ENCODE results near the gene AREG. TPM values are rescaled to one million over a fixed set of nuclear protein-coding genes. Genes with fewer than 3 reads are reported as not detected.

Gene AREG
- total RNA-seq, 1 experiment from 2014 or later: 739 TPM

GRCh38 chr4:74438661-74439060 lies 6.3 kb upstream of the AREG start:
- H3K36me3 ChIP-seq (ENCODE audit: control insufficient read depth in 1 of 2, insufficient read depth in 2 of 2, low read length in 2 of 2): no peaks in the 10 kb centered on the region
- no TSS peak for BruUV-seq (replicated peaks)
- ChIA-PET RAD21 (ENCODE audit: low non-redundant PET in 1 of 2, low total read pairs in 2 of 2, uncharacterized antibody in 2 of 2, unreplicated experiment in 2 of 2) (no interaction called here), CTCF (no interaction called here), POLR2A (no interaction called here)
- no peak overlapping the region for H3K4me2 ChIP-seq (ENCODE audit: low read length)
- no peak overlapping the region for H3K9ac ChIP-seq (ENCODE audit: low read length)
- H3K9me2 ChIP-seq (ENCODE audit: insufficient read depth): no peaks in the 10 kb centered on the region
- H3K4me1 ChIP-seq (ENCODE audit: control insufficient read depth in 1 of 2, insufficient read depth in 2 of 2, low read length in 2 of 2): no peaks in the 10 kb centered on the region
- intact Hi-C loops (cut with micrococcal nuclease): no loop called here
- no peaks in the 10 kb centered on the region for H3K27me3 ChIP-seq (ENCODE audit: insufficient read depth, low read length)
- H3K4me3 ChIP-seq (replicated peaks in 1 of 2; ENCODE audit: low read depth in 1 of 2, low read length in 2 of 2): no peak overlapping the region
- TF ChIP-seq, protein P1, sequence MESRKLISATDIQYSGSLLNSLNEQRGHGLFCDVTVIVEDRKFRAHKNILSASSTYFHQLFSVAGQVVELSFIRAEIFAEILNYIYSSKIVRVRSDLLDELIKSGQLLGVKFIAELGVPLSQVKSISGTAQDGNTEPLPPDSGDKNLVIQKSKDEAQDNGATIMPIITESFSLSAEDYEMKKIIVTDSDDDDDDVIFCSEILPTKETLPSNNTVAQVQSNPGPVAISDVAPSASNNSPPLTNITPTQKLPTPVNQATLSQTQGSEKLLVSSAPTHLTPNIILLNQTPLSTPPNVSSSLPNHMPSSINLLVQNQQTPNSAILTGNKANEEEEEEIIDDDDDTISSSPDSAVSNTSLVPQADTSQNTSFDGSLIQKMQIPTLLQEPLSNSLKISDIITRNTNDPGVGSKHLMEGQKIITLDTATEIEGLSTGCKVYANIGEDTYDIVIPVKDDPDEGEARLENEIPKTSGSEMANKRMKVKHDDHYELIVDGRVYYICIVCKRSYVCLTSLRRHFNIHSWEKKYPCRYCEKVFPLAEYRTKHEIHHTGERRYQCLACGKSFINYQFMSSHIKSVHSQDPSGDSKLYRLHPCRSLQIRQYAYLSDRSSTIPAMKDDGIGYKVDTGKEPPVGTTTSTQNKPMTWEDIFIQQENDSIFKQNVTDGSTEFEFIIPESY (IDR thresholded peaks at IDR 0.05; ENCODE audit: extremely low read depth, insufficient replicate concordance, low read length): no peak
- TF ChIP-seq SRF (IDR thresholded peaks at IDR 0.05; ENCODE audit: low read depth): no peak
- no peaks in the 10 kb centered on the region for H4K20me1 ChIP-seq (ENCODE audit: insufficient read depth)
- no peak for ATAC-seq
- H3K79me2 ChIP-seq (ENCODE audit: insufficient read depth, low read length): no peaks in the 10 kb centered on the region
- H3K27ac ChIP-seq (ENCODE audit: low read depth, low read length): no peak overlapping the region
- H2AFZ ChIP-seq (ENCODE audit: low read depth, low read length, poor library complexity, severe bottlenecking): no peak overlapping the region
- no peak for DNase-seq (ENCODE audit: low read depth, low spot score)
- H3K9me3 ChIP-seq (ENCODE audit: control insufficient read depth in 1 of 2, insufficient read depth in 1 of 2, low read depth in 1 of 2, low read length in 2 of 2): no peaks in the 10 kb centered on the region

DNA sequence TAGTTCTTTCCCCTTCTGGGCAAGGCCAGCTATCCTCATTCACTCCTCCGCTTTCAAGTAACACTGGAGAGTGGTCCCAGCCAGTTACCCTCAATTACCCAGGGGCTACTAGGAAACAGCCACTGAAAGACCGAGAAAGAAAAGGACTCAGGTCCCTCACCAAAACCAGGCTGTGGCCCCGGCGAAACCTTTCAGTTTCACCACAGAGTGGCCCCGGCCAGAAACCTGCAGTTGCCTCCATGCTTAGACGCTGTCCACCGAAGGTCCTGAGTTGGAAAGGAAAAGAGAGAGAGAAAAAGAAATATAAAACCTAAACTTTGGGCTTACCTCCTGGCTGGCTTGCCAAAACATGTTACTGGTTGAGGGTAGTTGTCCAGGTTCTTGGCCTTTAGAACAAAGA lies 5.0 kb upstream of the AREG start:
- CTCF ChIA-PET: no interaction called here
- Histone ChIP-seq H3K4me2 (ENCODE audit: low read length) (no peak overlapping the region), H3K9me2 (ENCODE audit: insufficient read depth) (no peaks in the 10 kb centered on the region), H3K9me3 (ENCODE audit: control insufficient read depth in 1 of 2, insufficient read depth in 1 of 2, low read depth in 1 of 2, low read length in 2 of 2) (no peaks in the 10 kb centered on the region), H3K79me2 (ENCODE audit: insufficient read depth, low read length) (no peaks in the 10 kb centered on the region; the same call in 1 of the 2 replicates), H4K20me1 (ENCODE audit: insufficient read depth) (no peaks in the 10 kb centered on the region), H3K27me3 (ENCODE audit: insufficient read depth, low read length) (no peaks in the 10 kb centered on the region), H3K27ac (ENCODE audit: low read depth, low read length) (no peak overlapping the region), H3K4me3 (replicated peaks in 1 of 2; ENCODE audit: low read depth in 1 of 2, low read length in 2 of 2) (no peak overlapping the region), H3K36me3 (ENCODE audit: control insufficient read depth in 1 of 2, insufficient read depth in 2 of 2, low read length in 2 of 2) (no peaks in the 10 kb centered on the region), H2AFZ (ENCODE audit: low read depth, low read length, poor library complexity, severe bottlenecking) (no peak overlapping the region), H3K4me1 (ENCODE audit: control insufficient read depth in 1 of 2, insufficient read depth in 2 of 2, low read length in 2 of 2) (peaks cover 6 to 11% of the 10 kb centered on the region in 2 experiments; a peak in 3 of 4 replicates), H3K9ac (ENCODE audit: low read length) (no peak overlapping the region)
- ATAC-seq: no peak
- RAD21 ChIA-PET (ENCODE audit: low non-redundant PET in 1 of 2, low total read pairs in 2 of 2, uncharacterized antibody in 2 of 2, unreplicated experiment in 2 of 2): no interaction called here
- no TSS peak for BruUV-seq (replicated peaks)
- intact Hi-C loops (cut with micrococcal nuclease): no loop called here
- POLR2A ChIA-PET: no interaction called here
- DNase-seq (ENCODE audit: low read depth, low spot score): no peak
- TF ChIP-seq, protein P2, sequence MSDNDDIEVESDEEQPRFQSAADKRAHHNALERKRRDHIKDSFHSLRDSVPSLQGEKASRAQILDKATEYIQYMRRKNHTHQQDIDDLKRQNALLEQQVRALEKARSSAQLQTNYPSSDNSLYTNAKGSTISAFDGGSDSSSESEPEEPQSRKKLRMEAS (IDR thresholded peaks at IDR 0.05): no peak
- TF ChIP-seq, protein P1 (IDR thresholded peaks at IDR 0.05; ENCODE audit: extremely low read depth, insufficient replicate concordance, low read length): no peak
- TF ChIP-seq ZNF274 (IDR thresholded peaks at IDR 0.05; ENCODE audit: low read depth, low read length): no peak
- no peak for TF ChIP-seq TCF7L2 (IDR thresholded peaks at IDR 0.05; ENCODE audit: borderline replicate concordance, extremely low read depth, insufficient read depth, insufficient read length)
- TF ChIP-seq, protein P3, sequence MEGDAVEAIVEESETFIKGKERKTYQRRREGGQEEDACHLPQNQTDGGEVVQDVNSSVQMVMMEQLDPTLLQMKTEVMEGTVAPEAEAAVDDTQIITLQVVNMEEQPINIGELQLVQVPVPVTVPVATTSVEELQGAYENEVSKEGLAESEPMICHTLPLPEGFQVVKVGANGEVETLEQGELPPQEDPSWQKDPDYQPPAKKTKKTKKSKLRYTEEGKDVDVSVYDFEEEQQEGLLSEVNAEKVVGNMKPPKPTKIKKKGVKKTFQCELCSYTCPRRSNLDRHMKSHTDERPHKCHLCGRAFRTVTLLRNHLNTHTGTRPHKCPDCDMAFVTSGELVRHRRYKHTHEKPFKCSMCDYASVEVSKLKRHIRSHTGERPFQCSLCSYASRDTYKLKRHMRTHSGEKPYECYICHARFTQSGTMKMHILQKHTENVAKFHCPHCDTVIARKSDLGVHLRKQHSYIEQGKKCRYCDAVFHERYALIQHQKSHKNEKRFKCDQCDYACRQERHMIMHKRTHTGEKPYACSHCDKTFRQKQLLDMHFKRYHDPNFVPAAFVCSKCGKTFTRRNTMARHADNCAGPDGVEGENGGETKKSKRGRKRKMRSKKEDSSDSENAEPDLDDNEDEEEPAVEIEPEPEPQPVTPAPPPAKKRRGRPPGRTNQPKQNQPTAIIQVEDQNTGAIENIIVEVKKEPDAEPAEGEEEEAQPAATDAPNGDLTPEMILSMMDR (IDR thresholded peaks at IDR 0.05 in 2 of 3, conservative IDR thresholded peaks at IDR 0.05 in 1 of 3; ENCODE audit: borderline replicate concordance in 1 of 3, insufficient read depth in 1 of 3, low read depth in 2 of 3, low read length in 2 of 3): no peak
- no peak for TF ChIP-seq CEBPB (IDR thresholded peaks at IDR 0.05; ENCODE audit: low read depth)
- TF ChIP-seq SP1 (IDR thresholded peaks at IDR 0.05; ENCODE audit: low read depth): no peak
- no peak for TF ChIP-seq JUND (IDR thresholded peaks at IDR 0.05)
- no peak for TF ChIP-seq FOSL1 (IDR thresholded peaks at IDR 0.05; ENCODE audit: low read depth)
- no peak for TF ChIP-seq SRF (IDR thresholded peaks at IDR 0.05; ENCODE audit: low read depth)

Data from HCT116 (cell line).